Prostate gland (tissue), 1 donor: Measurements from ENCODE around the gene SMTN.
"Not testable (repeated sequence)": the region's sequence is repeated elsewhere in the genome, so short reads cannot be mapped to it uniquely, and the experiment has no call there.

ENCODE experiments used
- POLR2A ChIP-seq: fragments of 450-650 bp; IDR thresholded peaks from one replicate; pipeline ENCODE4 v1.6.1; 2016; ENCODE audit warnings: antibody characterized with exemption, mild to moderate bottlenecking
- POLR2AphosphoS5 ChIP-seq: sonication (generic); formaldehyde crosslinking; IDR thresholded peaks from one replicate; pipeline ENCODE4 v1.6.1; 2017; ENCODE audit warnings: antibody characterized with exemption

- not testable (repeated sequence) for TF ChIP-seq POLR2AphosphoS5, POLR2A
These were observed 16.4 kb downstream of the SMTN start for GRCh38 chr22:31097539-31097938.
